HFF-Myc (cell line): ENCODE results near the gene OGDH.

Source experiments
- DNase-seq: peaks from one replicate; pipeline ENCODE4 v3.0.0-alpha.2; 2011; ENCODE audit warnings: low read depth; ENCODE audit errors: extremely low read depth
- H3K4me3 ChIP-seq: replicated peaks from 2 replicates; pipeline ENCODE4 v1.5.1; 2011; ENCODE audit warnings: low read depth, mild to moderate bottlenecking, control low read depth, low read length
- CTCF ChIP-seq: IDR thresholded peaks from 2 replicates; pipeline ENCODE4 v1.5.1; 2012; ENCODE audit warnings: mild to moderate bottlenecking, low read depth, low read length, control low read depth; ENCODE audit errors: missing control alignments

OGDH gene

GRCh38 chr7:44655341-44655740 lies 48.9 kb downstream of the OGDH start:
- no peak for TF ChIP-seq CTCF
- no peak for DNase-seq
- H3K4me3 ChIP-seq: no peak overlapping the region

- no peak for TF ChIP-seq CTCF
- H3K4me3 ChIP-seq: no peak overlapping the region
- DNase-seq: no peak
Measured at GRCh38 chr7:44658979-44659378, 52.6 kb downstream of the OGDH start.

GRCh38 chr7:44661233-44661632 lies 54.8 kb downstream of the OGDH start:
- DNase-seq: no peak
- no peak overlapping the region for H3K4me3 ChIP-seq
- TF ChIP-seq CTCF: no peak

GRCh38 chr7:44664780-44665461 lies 58.5 kb downstream of the OGDH start:
- TF ChIP-seq CTCF: no peak
- no peak for DNase-seq
- no peak overlapping the region for H3K4me3 ChIP-seq

DNA sequence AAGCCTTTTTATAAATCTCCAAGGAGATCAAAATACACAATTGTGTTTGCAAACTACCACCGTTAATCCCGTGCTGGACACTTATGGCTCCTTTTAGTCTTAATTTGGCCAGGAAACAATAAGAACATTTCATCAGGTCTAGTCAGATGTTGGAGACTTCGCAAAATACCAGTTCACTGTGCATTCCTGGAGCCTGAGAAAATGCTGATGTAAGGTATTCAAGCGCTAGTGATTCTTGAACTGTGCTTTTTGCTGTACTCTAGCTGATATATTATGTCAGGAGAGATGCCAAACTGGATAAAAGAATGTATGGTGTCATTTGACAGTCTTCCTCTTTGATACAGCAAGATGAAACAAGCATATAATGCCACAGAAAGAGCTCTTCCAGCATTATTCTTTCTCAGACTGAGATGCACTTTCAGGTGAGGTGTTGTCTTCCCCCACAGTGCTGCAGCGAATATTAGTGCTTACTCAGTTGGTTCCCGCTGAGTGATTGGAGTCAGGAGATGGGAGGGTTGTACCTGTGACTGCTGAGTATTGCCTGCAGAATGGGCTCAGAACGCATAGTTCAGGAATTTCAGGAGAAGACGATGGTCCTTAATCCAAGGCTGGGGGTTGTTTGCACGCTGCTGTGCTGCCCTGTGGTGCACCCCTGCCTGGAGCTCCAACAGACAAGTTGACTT lies 59.2 kb downstream of the OGDH start:
- no peak for TF ChIP-seq CTCF
- H3K4me3 ChIP-seq: no peak overlapping the region
- DNase-seq: no peak

GRCh38 chr7:44666566-44666965 lies 60.1 kb downstream of the OGDH start:
- no peak for TF ChIP-seq CTCF
- no peak for DNase-seq
- no peak overlapping the region for H3K4me3 ChIP-seq

GRCh38 chr7:44667190-44667589 lies 60.8 kb downstream of the OGDH start:
- no peak for TF ChIP-seq CTCF
- no peak for DNase-seq
- H3K4me3 ChIP-seq: no peak overlapping the region
